ENCODE measurements around the gene PRMT1.

DNA sequence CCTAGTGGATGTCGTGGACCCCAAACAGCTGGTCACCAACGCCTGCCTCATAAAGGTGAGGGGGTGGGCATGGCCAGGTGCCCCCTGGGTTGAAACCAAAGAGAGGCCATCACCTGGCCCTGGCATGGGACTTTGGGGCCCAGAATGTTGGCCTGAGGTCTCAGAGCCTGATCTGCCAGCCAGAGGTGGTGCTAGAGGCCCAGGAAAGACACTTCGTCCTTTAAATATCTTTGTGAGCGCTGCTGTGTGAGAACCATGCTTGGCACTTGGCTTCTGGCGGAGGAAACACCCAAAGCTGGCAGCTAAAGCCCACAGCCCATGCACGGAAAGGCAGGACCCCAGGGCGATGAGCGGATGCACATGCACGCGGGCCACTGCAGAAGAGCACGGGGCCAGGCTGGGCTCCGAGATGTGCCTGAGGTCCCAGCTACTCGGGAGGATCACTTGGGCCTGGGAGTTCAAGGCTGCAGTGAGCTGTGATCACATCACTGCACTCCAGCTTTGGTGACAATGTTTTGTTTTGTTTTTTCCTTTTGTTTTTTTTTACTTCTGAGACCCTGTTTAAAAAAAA, 8.0 kb downstream of the PRMT1 start:
- TF ChIP-seq, protein P1, sequence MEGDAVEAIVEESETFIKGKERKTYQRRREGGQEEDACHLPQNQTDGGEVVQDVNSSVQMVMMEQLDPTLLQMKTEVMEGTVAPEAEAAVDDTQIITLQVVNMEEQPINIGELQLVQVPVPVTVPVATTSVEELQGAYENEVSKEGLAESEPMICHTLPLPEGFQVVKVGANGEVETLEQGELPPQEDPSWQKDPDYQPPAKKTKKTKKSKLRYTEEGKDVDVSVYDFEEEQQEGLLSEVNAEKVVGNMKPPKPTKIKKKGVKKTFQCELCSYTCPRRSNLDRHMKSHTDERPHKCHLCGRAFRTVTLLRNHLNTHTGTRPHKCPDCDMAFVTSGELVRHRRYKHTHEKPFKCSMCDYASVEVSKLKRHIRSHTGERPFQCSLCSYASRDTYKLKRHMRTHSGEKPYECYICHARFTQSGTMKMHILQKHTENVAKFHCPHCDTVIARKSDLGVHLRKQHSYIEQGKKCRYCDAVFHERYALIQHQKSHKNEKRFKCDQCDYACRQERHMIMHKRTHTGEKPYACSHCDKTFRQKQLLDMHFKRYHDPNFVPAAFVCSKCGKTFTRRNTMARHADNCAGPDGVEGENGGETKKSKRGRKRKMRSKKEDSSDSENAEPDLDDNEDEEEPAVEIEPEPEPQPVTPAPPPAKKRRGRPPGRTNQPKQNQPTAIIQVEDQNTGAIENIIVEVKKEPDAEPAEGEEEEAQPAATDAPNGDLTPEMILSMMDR (conservative IDR thresholded peaks at IDR 0.05; ENCODE audit: low read depth, low read length), result no peak
- TF ChIP-seq EZH2 (IDR thresholded peaks at IDR 0.05; ENCODE audit: borderline replicate concordance, low read depth, low read length, poor library complexity, severe bottlenecking), result no peak
